Neural progenitor cell (in vitro differentiated cells): ENCODE data around the gene PDGFD. TPM values are rescaled to one million over a fixed set of nuclear protein-coding genes. Genes with fewer than 3 reads are reported as not detected.

Source experiments
- DNase-seq: peaks from one replicate; pipeline ENCODE4 v3.0.0-alpha.2; 2016; ENCODE audit warnings: low spot score
- H2AFZ ChIP-seq: fragments of 200-600 bp; sonication (generic); replicated peaks from 2 replicates; pipeline ENCODE4 v1.6.1; 2016; ENCODE audit warnings: antibody characterized with exemption
- H3F3A ChIP-seq: fragments of 200-600 bp; sonication (generic); 2 replicates; pipeline ENCODE4 v1.6.1; 2016; ENCODE audit warnings: antibody characterized with exemption, low read depth
- H3K27ac ChIP-seq: fragments of 200-600 bp; sonication (generic); 2 replicates; pipeline ENCODE4 v1.5.1; 2016; ENCODE audit warnings: mild to moderate bottlenecking
- H3K27me3 ChIP-seq: fragments of 200-600 bp; sonication (generic); 2 replicates; pipeline ENCODE4 v1.6.1; 2016; ENCODE audit warnings: mild to moderate bottlenecking, moderate library complexity
- H3K36me3 ChIP-seq: fragments of 200-600 bp; sonication (generic); 2 replicates; pipeline ENCODE4 v1.5.1; 2016
- H3K4me1 ChIP-seq: fragments of 200-600 bp; sonication (generic); 2 replicates; pipeline ENCODE4 v1.6.1; 2016; ENCODE audit warnings: mixed run types
- H3K4me2 ChIP-seq: fragments of 200-600 bp; sonication (generic); 2 replicates; pipeline ENCODE4 v1.6.1; 2016
- H3K4me3 ChIP-seq: fragments of 200-600 bp; sonication (generic); 2 replicates; pipeline ENCODE4 v1.5.1; 2016
- H3K79me2 ChIP-seq: fragments of 200-600 bp; sonication (generic); 2 replicates; pipeline ENCODE4 v1.6.1; 2016; ENCODE audit warnings: low read depth
- H3K9ac ChIP-seq: fragments of 200-600 bp; sonication (generic); 2 replicates; pipeline ENCODE4 v1.6.1; 2016
- H3K9me3 ChIP-seq: fragments of 200-600 bp; sonication (generic); 2 replicates; pipeline ENCODE4 v1.5.1; 2016; ENCODE audit warnings: low read depth
- H4K20me1 ChIP-seq: fragments of 200-600 bp; sonication (generic); 2 replicates; pipeline ENCODE4 v1.6.1; 2016; ENCODE audit warnings: low read depth
- H3K27ac Mint-ChIP-seq: 3 replicates; pipeline ENCODE4 v1.8.0; 2021; ENCODE audit warnings: mixed read lengths
- H3K27me3 Mint-ChIP-seq: 2 replicates; pipeline ENCODE4 v1.8.0; 2022; ENCODE audit warnings: low read depth, mild to moderate bottlenecking, inconsistent platforms, moderate library complexity, mixed read lengths; ENCODE audit not compliant: insufficient read depth
- H3K36me3 Mint-ChIP-seq: 3 replicates; pipeline ENCODE4 v1.8.0; 2021; ENCODE audit warnings: mixed read lengths
- H3K4me1 Mint-ChIP-seq: 3 replicates; pipeline ENCODE4 v1.8.0; 2021; ENCODE audit warnings: mixed read lengths
- H3K4me3 Mint-ChIP-seq: 3 replicates; pipeline ENCODE4 v1.8.0; 2021; ENCODE audit warnings: mild to moderate bottlenecking, moderate library complexity, mixed read lengths
- H3K9me3 Mint-ChIP-seq: 3 replicates; pipeline ENCODE4 v1.8.0; 2020; ENCODE audit warnings: mixed read lengths
- CTCF ChIP-seq: fragments of 200-600 bp; sonication (generic); IDR thresholded peaks from 2 replicates; pipeline ENCODE4 v1.5.1; 2017; ENCODE audit warnings: antibody characterized with exemption, mild to moderate bottlenecking
- EZH2 ChIP-seq: fragments of 200-600 bp; sonication (generic); IDR thresholded peaks from 2 replicates; pipeline ENCODE4 v1.6.1; 2017; ENCODE audit warnings: antibody characterized with exemption, mild to moderate bottlenecking, moderate library complexity
- EZH2phosphoT487 ChIP-seq: fragments of 200-600 bp; sonication (generic); IDR thresholded peaks from 2 replicates; pipeline ENCODE4 v1.6.1; 2017; ENCODE audit warnings: antibody characterized with exemption
- total RNA-seq: library from RNA; depleted of rRNA; stranded (reverse); fragments of >200 nt; gene quantifications from 2 replicates; pipeline ENCODE4 v1.2.3, GENCODE V29; 2015; ENCODE audit warnings: low replicate concordance

Gene PDGFD
- total RNA-seq, 1 donor from 2014 or later = 3.7 TPM

GRCh38 chr11:104061853-104062521, 102.0 kb downstream of the PDGFD start:
- no peaks in the 10 kb centered on the region for H3K79me2 ChIP-seq
- no peak overlapping the region for H3K27ac Mint-ChIP-seq
- H3K4me3 ChIP-seq = no peak overlapping the region
- no peak overlapping the region for H3K27ac ChIP-seq
- H3K9me3 ChIP-seq = no peaks in the 10 kb centered on the region
- H3F3A ChIP-seq = no peaks in the 10 kb centered on the region
- H3K4me1 Mint-ChIP-seq = no peaks in the 10 kb centered on the region
- H2AFZ ChIP-seq = no peak overlapping the region
- H4K20me1 ChIP-seq = no peaks in the 10 kb centered on the region
- no peaks in the 10 kb centered on the region for H3K9me3 Mint-ChIP-seq
- H3K27me3 ChIP-seq = no peaks in the 10 kb centered on the region
- no peaks in the 10 kb centered on the region for H3K27me3 Mint-ChIP-seq
- no peaks in the 10 kb centered on the region for H3K36me3 ChIP-seq
- H3K4me1 ChIP-seq = peaks cover 8% of the 10 kb centered on the region
- no peaks in the 10 kb centered on the region for H3K36me3 Mint-ChIP-seq
- TF ChIP-seq EZH2phosphoT487 (no peak), CTCF (no peak), EZH2 (no peak)
- H3K4me2 ChIP-seq = no peak overlapping the region
- DNase-seq = no peak
- H3K9ac ChIP-seq = no peak overlapping the region
- no peak overlapping the region for H3K4me3 Mint-ChIP-seq

- Mint-ChIP-seq H3K36me3 (no peaks in the 10 kb centered on the region), H3K4me3 (no peak overlapping the region), H3K9me3 (no peaks in the 10 kb centered on the region), H3K27ac (no peak overlapping the region), H3K27me3 (no peaks in the 10 kb centered on the region), H3K4me1 (no peaks in the 10 kb centered on the region)
- Histone ChIP-seq H3K4me1 (peaks cover 8% of the 10 kb centered on the region), H3K9ac (no peak overlapping the region), H3K27me3 (no peaks in the 10 kb centered on the region), H3F3A (no peaks in the 10 kb centered on the region), H4K20me1 (no peaks in the 10 kb centered on the region), H3K9me3 (no peaks in the 10 kb centered on the region), H3K36me3 (no peaks in the 10 kb centered on the region), H3K4me2 (no peak overlapping the region), H3K4me3 (no peak overlapping the region), H2AFZ (no peak overlapping the region), H3K79me2 (no peaks in the 10 kb centered on the region), H3K27ac (no peak overlapping the region)
- no peak for TF ChIP-seq EZH2
- TF ChIP-seq CTCF = no peak
- TF ChIP-seq EZH2phosphoT487 = no peak
- no peak for DNase-seq
Observed at GRCh38 chr11:104060820-104061219, 103.1 kb downstream of the PDGFD start.

GRCh38 chr11:104060004-104060794, 103.7 kb downstream of the PDGFD start:
- peak overlapping the region; percentile 2 for H2AFZ ChIP-seq
- no peak overlapping the region for H3K4me3 ChIP-seq
- H4K20me1 ChIP-seq = no peaks in the 10 kb centered on the region
- Mint-ChIP-seq H3K36me3 (no peaks in the 10 kb centered on the region), H3K4me1 (peaks cover 3% of the 10 kb centered on the region), H3K27me3 (no peaks in the 10 kb centered on the region), H3K4me3 (no peak overlapping the region), H3K27ac (no peak overlapping the region), H3K9me3 (no peaks in the 10 kb centered on the region)
- no peaks in the 10 kb centered on the region for H3F3A ChIP-seq
- H3K9me3 ChIP-seq = no peaks in the 10 kb centered on the region
- H3K79me2 ChIP-seq = no peaks in the 10 kb centered on the region
- H3K4me1 ChIP-seq = peaks cover 8% of the 10 kb centered on the region
- DNase-seq = no peak
- TF ChIP-seq CTCF (no peak), EZH2phosphoT487 (no peak), EZH2 (no peak)
- H3K9ac ChIP-seq = no peak overlapping the region
- H3K36me3 ChIP-seq = no peaks in the 10 kb centered on the region
- no peak overlapping the region for H3K27ac ChIP-seq
- no peaks in the 10 kb centered on the region for H3K27me3 ChIP-seq
- no peak overlapping the region for H3K4me2 ChIP-seq
